GM12878 (cell line): ENCODE results near the gene DLG4. TPM values are rescaled to one million over a fixed set of nuclear protein-coding genes. Genes with fewer than 3 reads are reported as not detected.

Experiments
- ATAC-seq: fragments of 200-7000 bp; cut with Tn5 transposase; 3 replicates; pipeline ENCODE4 v1.9.1; 2020; ENCODE audit warnings: mild to moderate bottlenecking, moderate library complexity
- BruUV-seq: library from RNA; stranded (reverse); fragments of 400-500 nt; replicated peaks from 2 replicates; lab custom pipeline; 2021; lab: Mats Ljungman, UMichigan
- CTCF ChIA-PET: fragments of 300-600 bp; sonication (Branson Sonifier 250); formaldehyde crosslinking; extraction: SDS; loops from one replicate; lab custom pipeline; 2021; ENCODE audit warnings: inconsistent platforms; lab: Yijun Ruan, JAX
- POLR2A ChIA-PET: fragments of 350-600 bp; formaldehyde crosslinking; extraction: SDS; loops from one replicate; lab custom pipeline; 2021; ENCODE audit warnings: inconsistent platforms; lab: Charles Lee
- RAD21 ChIA-PET: fragments of 300-600 bp; sonication (Branson Sonifier 250); formaldehyde crosslinking; loops from one replicate; lab custom pipeline; 2023; ENCODE audit warnings: antibody characterized with exemption; ENCODE audit not compliant: unreplicated experiment; lab: Charles Lee
- SMC1A ChIA-PET: fragments of 300-600 bp; sonication (Branson Sonifier 250); formaldehyde crosslinking; loops from one replicate; lab custom pipeline; 2023; ENCODE audit not compliant: unreplicated experiment, uncharacterized antibody; lab: Charles Lee
- DNase-seq: peaks from one replicate; pipeline ENCODE4 v3.0.0-alpha.2; 2011; ENCODE audit warnings: low read depth, low spot score
- FAIRE-seq: peaks from 3 replicates; lab custom pipeline; 2011; peaks lifted over from hg19 to GRCh38; lab: Jason Lieb, UNC
- H2AFZ ChIP-seq: 2 replicates; pipeline ENCODE4 v1.6.0; 2011; ENCODE audit warnings: low read depth, low read length, control low read depth; ENCODE audit not compliant: control insufficient read depth
- H3K27ac ChIP-seq: 2 replicates; pipeline ENCODE4 v1.5.1; 2011; ENCODE audit warnings: control low read depth; ENCODE audit not compliant: control insufficient read depth, insufficient read depth
- H3K27me3 ChIP-seq, 2 experiments: replicated peaks in 1 of 2; 2 replicates each; pipeline versions ENCODE4 v1.6.0 to v1.6.1; 2011; ENCODE audit warnings: low read length in 1 of 2; ENCODE audit not compliant: control insufficient read depth in 2 of 2, insufficient read depth in 2 of 2
- H3K36me3 ChIP-seq, 2 experiments: 2 replicates each; pipeline ENCODE4 v1.5.1; 2011; ENCODE audit warnings: low read length in 1 of 2; ENCODE audit not compliant: control insufficient read depth in 2 of 2, insufficient read depth in 2 of 2
- H3K4me1 ChIP-seq: 2 replicates; pipeline ENCODE4 v1.6.1; 2011; ENCODE audit warnings: mild to moderate bottlenecking, low read length, moderate library complexity, mixed read lengths; ENCODE audit not compliant: control insufficient read depth, insufficient read depth
- H3K4me2 ChIP-seq: 2 replicates; pipeline ENCODE4 v1.6.0; 2011; ENCODE audit warnings: control low read depth; ENCODE audit not compliant: control insufficient read depth, insufficient read depth
- H3K4me3 ChIP-seq: fragments of 200-600 bp; sonication (generic); 2 replicates; pipeline ENCODE4 v1.5.1; 2016
- H3K79me2 ChIP-seq: 2 replicates; pipeline ENCODE4 v1.6.0; 2011; ENCODE audit warnings: low read length; ENCODE audit not compliant: control insufficient read depth, insufficient read depth
- H3K9ac ChIP-seq: 2 replicates; pipeline ENCODE4 v1.8.0; 2011; ENCODE audit warnings: low read length, control low read depth, mixed read lengths; ENCODE audit not compliant: control insufficient read depth, insufficient read depth
- H3K9me3 ChIP-seq: replicated peaks from 3 replicates; pipeline ENCODE4 v1.5.1; 2011; ENCODE audit warnings: mild to moderate bottlenecking, low read length; ENCODE audit not compliant: control insufficient read depth, insufficient read depth
- H4K20me1 ChIP-seq: 2 replicates; pipeline ENCODE4 v1.6.0; 2011; ENCODE audit not compliant: control insufficient read depth, insufficient read depth
- ELK1 ChIP-seq: IDR thresholded peaks from 2 replicates; pipeline ENCODE4 v1.6.1; 2012; ENCODE audit warnings: low read depth, low read length, improper control_type of control experiment
- MTA3 ChIP-seq: IDR thresholded peaks from 2 replicates; pipeline ENCODE4 v1.6.1; 2012; ENCODE audit warnings: low read length, inconsistent platforms, borderline replicate concordance
- NFYB ChIP-seq: IDR thresholded peaks from 2 replicates; pipeline ENCODE4 v1.6.1; 2011; ENCODE audit warnings: low read depth, mild to moderate bottlenecking, low read length, improper control_type of control experiment, moderate library complexity; ENCODE audit not compliant: insufficient read depth
- SUPT20H ChIP-seq: IDR thresholded peaks from 2 replicates; pipeline ENCODE4 v1.6.1; 2011; ENCODE audit warnings: low read depth, mild to moderate bottlenecking, low read length, moderate library complexity, borderline replicate concordance; ENCODE audit not compliant: control insufficient read depth
- TCF12 ChIP-seq: IDR thresholded peaks from 2 replicates; pipeline ENCODE4 v1.6.1; 2011; ENCODE audit warnings: low read depth, mild to moderate bottlenecking, low read length
- YBX1 ChIP-seq: fragments of 450-650 bp; IDR thresholded peaks from 2 replicates; pipeline ENCODE4 v1.6.1; 2016; ENCODE audit warnings: antibody characterized with exemption
- ZSCAN29 ChIP-seq: fragments of 450-650 bp; IDR thresholded peaks from 2 replicates; pipeline ENCODE4 v1.6.1; 2017; ENCODE audit warnings: mild to moderate bottlenecking, moderate library complexity
- WGBS: methylation state at CpG from one replicate; pipeline ENCODE4 v1.1.6; 2016; ENCODE audit warnings: low lambda C conversion rate; ENCODE audit not compliant: insufficient replicate concordance, insufficient coverage; ENCODE audit errors: missing lambda C conversion rate; 5-methylcytosine and 5-hydroxymethylcytosine counted together
- in situ Hi-C: fragments of 300-500 bp; cut with MboI; formaldehyde crosslinking; loops from 9 replicates; pipeline ENCODE4 v1.14.3; 2018; ENCODE audit warnings: mixed read lengths
- intact Hi-C: fragments of 100-400 bp; cut with micrococcal nuclease; formaldehyde crosslinking; loops from one replicate; pipeline ENCODE4 v1.14.2; 2022; ENCODE audit not compliant: unreplicated experiment
- polyA plus RNA-seq, 11 experiments: library from polyadenylated mRNA; depleted of rRNA in 4 of 11; unstranded in 6 of 11; stranded (reverse) in 5 of 11; fragments of >200 nt; fragmentation: Nextera tagmentation in 4 of 11; fragmentation: Illumina TruSeq in 1 of 11; extraction: Ambion mirVana in 4 of 11; extraction: Trizol in 1 of 11; gene quantifications; 1 replicate in 1 of 11; 2 replicates in 10 of 11; pipeline versions ENCODE4 v1.2.1 to v1.2.3, GENCODE V29; 2011 to 2016; ENCODE audit warnings: inconsistent platforms in 2 of 11, missing spikeins in 2 of 11, low read depth in 1 of 11
- total RNA-seq, 4 experiments: library from RNA; depleted of rRNA in 3 of 4; stranded (reverse); fragments of >200 nt in 3 of 4; fragmentation: Illumina TruSeq in 1 of 4; extraction: Trizol in 1 of 4; gene quantifications; 2 replicates each; pipeline versions ENCODE4 v1.2.1 to v1.2.3, GENCODE V29; 2013 to 2021
- TF ChIP-seq, protein P1 (sequence below): IDR thresholded peaks from 2 replicates; pipeline ENCODE4 v1.6.1; 2011; ENCODE audit warnings: low read depth, mild to moderate bottlenecking, low read length, moderate library complexity, borderline replicate concordance; ENCODE audit errors: extremely low read depth

Gene DLG4
- total and polyA plus RNA-seq, 10 of the 15 experiments (the other 5 are each of a cell fraction or from before 2014, with no cell fraction given), result 0.07 to 4.1 (median 1.3) TPM

DNA sequence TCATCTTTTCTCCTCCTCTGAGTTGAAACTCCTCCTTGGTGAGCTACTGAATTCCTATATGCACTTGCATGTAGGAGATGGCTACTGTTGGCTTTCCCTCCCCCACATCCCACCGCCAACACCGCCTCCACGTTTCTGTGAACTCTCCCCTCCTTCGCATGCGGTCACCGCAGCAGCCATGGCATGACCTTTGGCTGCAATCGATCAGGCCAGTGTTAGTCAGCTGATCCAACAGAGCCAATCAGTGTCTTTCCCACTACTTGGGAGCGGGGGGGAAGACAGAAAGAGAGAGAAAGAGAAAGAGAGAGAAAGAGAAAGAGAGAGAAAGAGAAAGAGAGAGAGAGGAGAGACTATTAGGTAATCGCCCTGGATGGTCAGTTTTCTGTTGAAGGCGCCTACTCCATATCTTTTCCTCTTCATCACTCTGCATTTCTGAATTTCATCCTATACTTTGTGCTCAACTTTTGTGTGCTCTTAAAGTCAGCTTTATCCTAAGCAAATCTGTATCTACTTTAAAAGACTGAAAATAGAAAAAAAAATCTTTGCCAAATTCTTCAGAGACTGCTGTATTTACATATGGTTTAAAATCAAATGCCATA lies 63.2 kb downstream of the DLG4 start:
- in situ Hi-C loops (no loop called here), intact Hi-C loops (no loop called here)
- TF ChIP-seq MTA3 (no peak), YBX1 (no peak), NFYB (0 out of 2 replicates have a peak, but pooled peaks have one; percentile 8), ZSCAN29 (no peak), SUPT20H (no peak), TCF12 (no peak), ELK1 (no peak)
- TF ChIP-seq, protein P1, sequence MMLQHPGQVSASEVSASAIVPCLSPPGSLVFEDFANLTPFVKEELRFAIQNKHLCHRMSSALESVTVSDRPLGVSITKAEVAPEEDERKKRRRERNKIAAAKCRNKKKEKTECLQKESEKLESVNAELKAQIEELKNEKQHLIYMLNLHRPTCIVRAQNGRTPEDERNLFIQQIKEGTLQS, result no peak
- Histone ChIP-seq H2AFZ (no peak overlapping the region), H4K20me1 (no peaks in the 10 kb centered on the region), H3K4me1 (no peaks in the 10 kb centered on the region), H3K9me3 (no peaks in the 10 kb centered on the region), H3K9ac (no peak overlapping the region), H3K27me3 (no peaks in the 10 kb centered on the region; a peak in 2 of 4 replicates), H3K4me2 (no peak overlapping the region), H3K79me2 (no peaks in the 10 kb centered on the region), H3K36me3 (no peaks in the 10 kb centered on the region), H3K4me3 (no peak overlapping the region), H3K27ac (no peak overlapping the region)
- ChIA-PET SMC1A (interaction anchor here (0.6 kb wide), 1 partner anchor 58 kb away, joined by 4 read pairs; no protein-coding TSS in a partner anchor), POLR2A (no interaction called here), RAD21 (no interaction called here), CTCF (interaction anchor here (1.8 kb wide), 1 partner anchor 20 kb away, joined by 6 read pairs; no protein-coding TSS in a partner anchor)
- FAIRE-seq (no peak), ATAC-seq (no peak), DNase-seq (no peak)
- no TSS peak for BruUV-seq
- WGBS, result 64% methylated on average over 10 of the region's 10 CpGs
